HepG2 (cell line): Measurements from ENCODE around the gene ECHDC1. TPM values are rescaled to one million over a fixed set of nuclear protein-coding genes. Genes with fewer than 3 reads are reported as not detected.
A peak's percentile ranks its signal among the peaks of the same experiment; 100 is the strongest.

ENCODE experiments used
- AKAP8 ChIP-seq: sonication (generic); formaldehyde crosslinking; IDR thresholded peaks from 2 replicates; pipeline ENCODE4 v1.5.1; 2020; ENCODE audit warnings: mild to moderate bottlenecking, missing genetic modification reagents
- DDIT3 ChIP-seq: sonication (generic); formaldehyde crosslinking; IDR thresholded peaks from 2 replicates; pipeline ENCODE4 v1.4.0; 2020; ENCODE audit warnings: mild to moderate bottlenecking, missing genetic modification reagents
- KLF13 ChIP-seq: sonication (generic); formaldehyde crosslinking; IDR thresholded peaks from 2 replicates; pipeline ENCODE4 v1.4.0; 2020; ENCODE audit warnings: mild to moderate bottlenecking, missing genetic modification reagents
- KMT2B ChIP-seq: IDR thresholded peaks from 2 replicates; pipeline ENCODE4 v1.6.1; 2016; ENCODE audit warnings: missing genetic modification reagents, missing compliant biosample characterization
- MAFG ChIP-seq: sonication (generic); formaldehyde crosslinking; IDR thresholded peaks from 2 replicates; pipeline ENCODE4 v1.5.1; 2020; ENCODE audit warnings: mild to moderate bottlenecking, missing genetic modification reagents
- MBD4 ChIP-seq: IDR thresholded peaks from 2 replicates; pipeline ENCODE4 v1.6.1; 2012; ENCODE audit warnings: low read length, inconsistent platforms, borderline replicate concordance
- NCOR1 ChIP-seq: fragments of 200-600 bp; sonication (generic); IDR thresholded peaks from 2 replicates; pipeline ENCODE4 v1.7.0; 2017; ENCODE audit warnings: antibody characterized with exemption, low read length, borderline replicate concordance
- NONO ChIP-seq, 2 experiments: fragments of 450-650 bp in 1 of 2; sonication (generic) in 1 of 2; formaldehyde crosslinking in 1 of 2; IDR thresholded peaks in 1 of 2; conservative IDR thresholded peaks in 1 of 2; 2 replicates each; pipeline versions ENCODE4 v1.6.1 to v1.8.0; 2017 to 2022; ENCODE audit warnings: mild to moderate bottlenecking in 1 of 2, missing genetic modification reagents in 1 of 2, moderate library complexity in 1 of 2
- NR1H2 ChIP-seq: sonication (generic); formaldehyde crosslinking; IDR thresholded peaks from 2 replicates; pipeline ENCODE4 v1.8.1; 2022; ENCODE audit warnings: low read depth, missing genetic modification reagents, borderline replicate concordance
- SMAD9 ChIP-seq: sonication (generic); formaldehyde crosslinking; IDR thresholded peaks from 2 replicates; pipeline ENCODE4 v1.5.1; 2020; ENCODE audit warnings: mild to moderate bottlenecking, missing genetic modification reagents
- ZNF224 ChIP-seq: sonication (generic); formaldehyde crosslinking; IDR thresholded peaks from 2 replicates; pipeline ENCODE4 v1.5.0; 2020; ENCODE audit warnings: mild to moderate bottlenecking, missing genetic modification reagents
- ZNF343 ChIP-seq: sonication (generic); formaldehyde crosslinking; IDR thresholded peaks from 2 replicates; pipeline ENCODE4 v1.4.0; 2020; ENCODE audit warnings: mild to moderate bottlenecking, missing genetic modification reagents
- ZNF746 ChIP-seq: sonication (generic); formaldehyde crosslinking; IDR thresholded peaks from 2 replicates; pipeline ENCODE4 v1.8.0; 2022; ENCODE audit warnings: mild to moderate bottlenecking, missing genetic modification reagents
- ZNF788 ChIP-seq: sonication (generic); formaldehyde crosslinking; IDR thresholded peaks from 2 replicates; pipeline ENCODE4 v1.5.0; 2020; ENCODE audit warnings: mild to moderate bottlenecking, missing genetic modification reagents, borderline replicate concordance
- ZNF800 ChIP-seq: sonication (generic); formaldehyde crosslinking; IDR thresholded peaks from 2 replicates; pipeline ENCODE4 v1.4.0; 2020; ENCODE audit warnings: missing genetic modification reagents
- ZSCAN25 ChIP-seq: sonication (generic); formaldehyde crosslinking; IDR thresholded peaks from 2 replicates; pipeline ENCODE4 v1.8.0; 2022; ENCODE audit warnings: mild to moderate bottlenecking, missing genetic modification reagents
- polyA plus RNA-seq, 8 experiments: library from polyadenylated mRNA; depleted of rRNA in 3 of 8; stranded (reverse) in 7 of 8; unstranded in 1 of 8; fragments of >200 nt; fragmentation: Illumina TruSeq in 4 of 8; extraction: Trizol in 4 of 8; gene quantifications; 2 replicates each; pipeline versions ENCODE4 v1.2.1 to v1.2.3, GENCODE V29; 2011 to 2016; ENCODE audit warnings: low read depth in 4 of 8, missing spikeins in 1 of 8, mixed read lengths in 1 of 8; ENCODE audit not compliant: insufficient read depth in 1 of 8
- total RNA-seq, 5 experiments: library from RNA; depleted of rRNA; stranded (reverse); fragments of >200 nt; fragmentation: Illumina TruSeq; extraction: Trizol; gene quantifications; 2 replicates each; pipeline ENCODE4 v1.2.3, GENCODE V29; 2016; ENCODE audit warnings: low read depth in 1 of 5
- TF ChIP-seq, protein P1 (sequence below): sonication (generic); formaldehyde crosslinking; IDR thresholded peaks from 2 replicates; pipeline ENCODE4 v1.4.0; 2020; ENCODE audit warnings: missing genetic modification reagents, borderline replicate concordance
- TF ChIP-seq, protein P2 (sequence below), 2 experiments: sonication (generic) in 1 of 2; formaldehyde crosslinking in 1 of 2; IDR thresholded peaks; 2 replicates each; pipeline versions ENCODE4 v1.6.1 to v1.9.0; 2014 to 2022; ENCODE audit warnings: antibody characterized with exemption in 1 of 2, borderline replicate concordance in 1 of 2, inconsistent platforms in 1 of 2, low read depth in 1 of 2, missing genetic modification reagents in 1 of 2

ECHDC1 gene
- total and polyA plus RNA-seq, 2 of the 13 experiments (the other 11 are each of a cell fraction or from before 2014, with no cell fraction given) = 32.8 to 98.1 TPM

DNA sequence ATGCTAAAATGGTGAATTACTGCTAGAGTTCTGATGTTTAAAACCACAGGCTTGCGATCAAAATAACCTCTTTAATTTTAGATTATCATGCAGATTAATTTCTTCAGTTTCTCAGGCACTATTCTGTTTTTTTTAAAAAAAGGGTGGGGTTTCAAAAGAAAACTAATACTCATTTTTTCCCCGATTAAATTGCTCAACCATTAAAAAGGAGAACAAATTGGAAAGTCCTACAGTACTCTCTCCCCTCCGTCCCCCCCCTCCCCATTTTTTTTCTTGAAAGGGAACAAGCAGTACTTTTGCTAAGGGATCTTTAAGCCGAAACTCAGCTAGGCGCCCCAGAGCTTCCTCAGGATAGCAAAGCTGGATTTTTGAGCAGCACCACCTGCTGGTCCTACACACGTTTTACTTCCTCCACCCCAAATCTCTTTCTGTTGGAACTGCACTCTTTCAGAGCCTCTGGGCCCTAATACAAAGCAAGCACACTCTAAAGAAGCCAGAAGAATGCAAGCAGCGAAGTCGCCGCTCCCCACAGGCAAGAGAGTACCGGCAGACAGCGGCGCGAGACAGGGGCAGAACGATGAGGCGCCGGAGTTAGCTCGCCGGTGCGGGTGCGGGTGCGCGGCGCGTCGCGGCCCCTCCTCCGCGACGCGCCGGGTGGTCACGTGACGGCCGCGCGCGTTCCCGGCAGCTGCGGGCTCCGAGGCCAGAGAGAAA lies 77.1 kb downstream of the ECHDC1 start, which contains the start of gene RNF146 (continued):
- TF ChIP-seq MAFG (CRISPR knock-in tag) = no peak
- TF ChIP-seq NR1H2 (CRISPR knock-in tag) = 0 out of 2 replicates have a peak, but pooled peaks have one; percentile 3
- TF ChIP-seq ZNF788 (CRISPR knock-in tag) = 0 out of 2 replicates have a peak, but pooled peaks have one; percentile 5
- TF ChIP-seq NONO (IDR thresholded peaks at IDR 0.05) = no peak
- TF ChIP-seq NONO (CRISPR knock-in tag; conservative IDR thresholded peaks at IDR 0.05) = 0 out of 2 replicates have a peak, but pooled peaks have one; percentile 74
- TF ChIP-seq ZNF746 (CRISPR knock-in tag) = no peak
- no peak for TF ChIP-seq MBD4
- no peak for TF ChIP-seq AKAP8 (CRISPR knock-in tag)
- no peak for TF ChIP-seq ZNF224 (CRISPR knock-in tag)
- TF ChIP-seq, protein P1, sequence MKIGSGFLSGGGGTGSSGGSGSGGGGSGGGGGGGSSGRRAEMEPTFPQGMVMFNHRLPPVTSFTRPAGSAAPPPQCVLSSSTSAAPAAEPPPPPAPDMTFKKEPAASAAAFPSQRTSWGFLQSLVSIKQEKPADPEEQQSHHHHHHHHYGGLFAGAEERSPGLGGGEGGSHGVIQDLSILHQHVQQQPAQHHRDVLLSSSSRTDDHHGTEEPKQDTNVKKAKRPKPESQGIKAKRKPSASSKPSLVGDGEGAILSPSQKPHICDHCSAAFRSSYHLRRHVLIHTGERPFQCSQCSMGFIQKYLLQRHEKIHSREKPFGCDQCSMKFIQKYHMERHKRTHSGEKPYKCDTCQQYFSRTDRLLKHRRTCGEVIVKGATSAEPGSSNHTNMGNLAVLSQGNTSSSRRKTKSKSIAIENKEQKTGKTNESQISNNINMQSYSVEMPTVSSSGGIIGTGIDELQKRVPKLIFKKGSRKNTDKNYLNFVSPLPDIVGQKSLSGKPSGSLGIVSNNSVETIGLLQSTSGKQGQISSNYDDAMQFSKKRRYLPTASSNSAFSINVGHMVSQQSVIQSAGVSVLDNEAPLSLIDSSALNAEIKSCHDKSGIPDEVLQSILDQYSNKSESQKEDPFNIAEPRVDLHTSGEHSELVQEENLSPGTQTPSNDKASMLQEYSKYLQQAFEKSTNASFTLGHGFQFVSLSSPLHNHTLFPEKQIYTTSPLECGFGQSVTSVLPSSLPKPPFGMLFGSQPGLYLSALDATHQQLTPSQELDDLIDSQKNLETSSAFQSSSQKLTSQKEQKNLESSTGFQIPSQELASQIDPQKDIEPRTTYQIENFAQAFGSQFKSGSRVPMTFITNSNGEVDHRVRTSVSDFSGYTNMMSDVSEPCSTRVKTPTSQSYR = peak; percentile 25; the same call in 1 of the 2 replicates
- TF ChIP-seq NCOR1 = peak; percentile 26; the same call in 1 of the 2 replicates
- TF ChIP-seq, protein P2, sequence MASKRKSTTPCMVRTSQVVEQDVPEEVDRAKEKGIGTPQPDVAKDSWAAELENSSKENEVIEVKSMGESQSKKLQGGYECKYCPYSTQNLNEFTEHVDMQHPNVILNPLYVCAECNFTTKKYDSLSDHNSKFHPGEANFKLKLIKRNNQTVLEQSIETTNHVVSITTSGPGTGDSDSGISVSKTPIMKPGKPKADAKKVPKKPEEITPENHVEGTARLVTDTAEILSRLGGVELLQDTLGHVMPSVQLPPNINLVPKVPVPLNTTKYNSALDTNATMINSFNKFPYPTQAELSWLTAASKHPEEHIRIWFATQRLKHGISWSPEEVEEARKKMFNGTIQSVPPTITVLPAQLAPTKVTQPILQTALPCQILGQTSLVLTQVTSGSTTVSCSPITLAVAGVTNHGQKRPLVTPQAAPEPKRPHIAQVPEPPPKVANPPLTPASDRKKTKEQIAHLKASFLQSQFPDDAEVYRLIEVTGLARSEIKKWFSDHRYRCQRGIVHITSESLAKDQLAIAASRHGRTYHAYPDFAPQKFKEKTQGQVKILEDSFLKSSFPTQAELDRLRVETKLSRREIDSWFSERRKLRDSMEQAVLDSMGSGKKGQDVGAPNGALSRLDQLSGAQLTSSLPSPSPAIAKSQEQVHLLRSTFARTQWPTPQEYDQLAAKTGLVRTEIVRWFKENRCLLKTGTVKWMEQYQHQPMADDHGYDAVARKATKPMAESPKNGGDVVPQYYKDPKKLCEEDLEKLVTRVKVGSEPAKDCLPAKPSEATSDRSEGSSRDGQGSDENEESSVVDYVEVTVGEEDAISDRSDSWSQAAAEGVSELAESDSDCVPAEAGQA (IDR thresholded peaks at IDR 0.05; ENCODE audit: low read depth) = no peak
- TF ChIP-seq, protein P2 (CRISPR knock-in tag; IDR thresholded peaks at IDR 0.05; ENCODE audit: borderline replicate concordance) = no peak
- no peak for TF ChIP-seq DDIT3
- TF ChIP-seq SMAD9 (CRISPR knock-in tag) = no peak
- no peak for TF ChIP-seq KLF13 (CRISPR knock-in tag)
- no peak for TF ChIP-seq ZSCAN25 (CRISPR knock-in tag)
- no peak for TF ChIP-seq ZNF800 (CRISPR knock-in tag)
- no peak for TF ChIP-seq KMT2B
- no peak for TF ChIP-seq ZNF343 (CRISPR knock-in tag)
